ENCODE results near the gene CDHR3.

Gene CDHR3

DNA sequence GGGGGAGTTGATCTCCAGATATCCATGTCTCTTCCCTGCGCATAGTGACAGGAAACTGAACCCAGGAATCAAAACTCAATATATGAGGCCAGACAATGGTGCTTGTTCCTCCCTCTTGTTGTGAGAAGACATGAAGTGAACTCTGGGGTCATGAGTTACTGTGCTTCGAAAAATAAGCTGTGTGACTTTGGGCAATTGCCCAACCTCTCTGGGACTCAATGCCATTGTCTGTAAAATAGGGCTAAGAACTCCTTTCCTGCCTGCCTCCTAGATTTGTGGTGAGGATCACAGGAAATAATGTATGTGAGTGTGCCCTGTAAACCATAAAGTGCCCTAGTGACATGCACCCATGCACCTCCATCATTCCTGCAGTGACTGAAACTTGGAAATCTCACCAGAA is 100.6 kb downstream of the CDHR3 start:
- TF ChIP-seq CTCF (IDR thresholded peaks at IDR 0.05; ENCODE audit: control insufficient read depth, extremely low read depth, insufficient read depth): no peak
- DNase-seq (ENCODE audit: low read depth): no peak
- H3K4me3 ChIP-seq (ENCODE audit: low read depth, low read length): no peak overlapping the region

DNA sequence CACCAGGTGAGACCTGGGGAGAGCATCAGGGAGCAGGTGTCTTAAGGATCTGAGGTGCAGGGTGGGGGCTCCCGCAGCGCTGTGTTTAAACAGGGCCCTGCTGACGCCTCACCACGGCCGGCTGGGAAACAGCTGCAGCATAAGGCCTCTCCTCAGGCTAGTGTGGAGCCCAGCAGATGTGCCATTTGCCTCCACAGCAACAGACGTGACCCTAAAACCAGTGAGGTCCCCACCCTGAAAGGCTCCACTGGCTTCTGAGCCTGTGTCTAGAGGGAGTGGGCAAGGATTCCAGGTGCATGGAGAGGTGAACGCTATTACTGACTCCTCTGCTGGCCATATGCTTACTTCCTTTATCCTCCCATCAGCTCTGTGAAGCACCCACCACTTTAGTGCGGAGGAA is 101.3 kb downstream of the CDHR3 start:
- no peak for DNase-seq (ENCODE audit: low read depth)
- no peak overlapping the region for H3K4me3 ChIP-seq (ENCODE audit: low read depth, low read length)
- TF ChIP-seq CTCF (IDR thresholded peaks at IDR 0.05; ENCODE audit: control insufficient read depth, extremely low read depth, insufficient read depth): no peak

DNA sequence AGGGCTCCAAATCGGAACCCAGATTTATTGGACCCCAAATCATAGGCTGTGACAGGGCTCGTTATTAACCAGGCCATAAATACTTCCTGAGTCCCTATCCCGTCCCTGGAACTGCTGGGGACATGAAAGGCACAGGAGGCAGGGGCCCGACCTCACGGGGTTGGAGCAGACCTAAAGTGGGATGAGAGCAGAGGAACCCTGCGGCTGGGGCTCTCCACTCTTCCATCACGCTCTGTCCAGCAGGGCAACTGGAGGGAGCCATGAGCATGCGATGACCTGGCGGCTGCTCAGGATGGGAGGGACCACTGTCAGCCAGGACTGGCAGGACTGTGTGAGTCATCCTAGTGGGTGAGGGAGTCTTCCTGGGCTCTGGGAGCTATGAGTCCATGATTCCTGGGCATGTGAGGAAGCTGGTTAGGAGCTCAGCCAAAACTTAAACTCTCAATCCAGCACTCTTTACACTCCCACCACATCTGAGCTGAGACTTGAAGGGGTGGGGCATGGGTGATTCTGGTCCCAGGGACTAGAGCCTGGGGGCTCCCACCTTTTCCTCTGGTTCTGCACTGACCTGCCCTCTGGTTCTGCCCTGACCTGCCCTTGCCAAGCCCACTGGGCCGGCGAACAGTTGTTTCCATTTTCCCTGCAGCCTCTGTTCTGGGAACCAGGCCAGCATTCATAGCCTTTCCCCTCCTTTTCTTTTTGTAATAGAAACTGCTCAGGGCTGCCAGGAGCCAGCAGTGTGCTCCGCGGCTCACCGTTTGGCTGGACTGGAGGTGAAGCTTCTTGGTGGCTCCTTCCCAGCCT is 101.9 kb downstream of the CDHR3 start:
- no peak for DNase-seq (ENCODE audit: low read depth)
- no peak overlapping the region for H3K4me3 ChIP-seq (ENCODE audit: low read depth, low read length)
- TF ChIP-seq CTCF (IDR thresholded peaks at IDR 0.05; ENCODE audit: control insufficient read depth, extremely low read depth, insufficient read depth): no peak

DNA sequence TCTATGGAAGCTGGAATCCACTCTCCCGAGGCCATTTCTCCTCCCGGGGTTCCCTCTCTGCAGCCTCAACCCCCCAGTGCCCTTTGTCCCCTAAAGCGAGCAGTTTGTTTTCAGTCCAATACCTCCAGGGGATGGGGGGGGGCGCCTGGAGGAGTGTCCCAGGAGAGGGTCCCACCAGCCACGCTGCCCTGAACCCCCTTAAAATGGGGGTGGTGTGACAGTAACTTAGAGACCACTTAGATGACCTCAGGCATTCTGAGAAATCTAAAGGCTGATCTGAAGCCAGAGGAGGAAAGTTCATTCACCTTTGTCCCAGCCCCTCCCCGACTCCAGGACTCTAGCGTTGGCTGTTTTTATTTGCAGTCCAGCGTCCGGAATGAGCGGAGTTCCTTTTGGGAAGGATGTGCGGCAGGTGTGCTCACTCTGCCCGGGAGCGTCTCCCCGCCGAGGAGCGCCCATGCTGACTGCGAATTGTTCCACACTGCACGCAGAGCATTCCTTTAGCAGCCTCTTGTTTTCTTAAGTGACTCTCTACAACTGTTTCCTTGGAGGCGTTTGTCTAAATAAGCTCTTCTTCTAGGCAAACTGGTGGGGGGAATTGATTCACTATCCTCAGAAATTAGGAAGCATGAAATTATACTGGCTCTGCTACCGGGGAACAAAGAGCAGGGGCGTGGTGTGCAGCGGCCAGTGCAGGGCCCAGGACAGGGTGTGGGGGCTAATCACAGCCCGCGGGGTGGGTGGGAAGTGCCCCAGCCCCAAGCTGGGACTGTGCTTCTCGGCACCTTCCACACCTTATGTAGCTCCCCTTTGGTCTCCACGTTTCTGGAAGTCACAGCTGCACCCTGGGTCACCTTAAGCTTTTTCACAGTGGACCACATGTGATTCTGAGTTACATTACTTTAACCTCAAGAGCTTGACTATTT is 102.8 kb downstream of the CDHR3 start:
- no peak for DNase-seq (ENCODE audit: low read depth)
- no peak for TF ChIP-seq CTCF (IDR thresholded peaks at IDR 0.05; ENCODE audit: control insufficient read depth, extremely low read depth, insufficient read depth)
- H3K4me3 ChIP-seq (ENCODE audit: low read depth, low read length): no peak overlapping the region

DNA sequence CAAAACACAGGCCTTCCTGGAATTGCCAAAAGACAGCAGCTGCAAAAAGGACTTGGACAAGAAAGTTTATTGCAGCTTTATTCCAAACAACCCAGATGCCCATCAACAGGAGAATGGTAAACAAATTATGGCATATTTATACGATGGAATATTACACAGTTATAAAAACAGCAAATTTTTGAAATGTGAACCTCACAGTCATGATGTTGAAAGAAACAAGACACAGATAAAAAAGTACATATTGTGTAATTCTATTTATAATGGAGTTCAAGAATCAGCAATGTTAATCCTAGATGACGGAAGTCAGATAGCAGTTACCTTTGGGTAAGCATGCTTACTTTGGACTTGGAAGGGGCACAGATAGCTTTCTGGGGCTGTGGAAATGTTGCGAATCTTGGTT is 104.6 kb downstream of the CDHR3 start:
- TF ChIP-seq CTCF (IDR thresholded peaks at IDR 0.05; ENCODE audit: control insufficient read depth, extremely low read depth, insufficient read depth): no peak
- DNase-seq (ENCODE audit: low read depth): no peak
- H3K4me3 ChIP-seq (ENCODE audit: low read depth, low read length): no peak overlapping the region

DNA sequence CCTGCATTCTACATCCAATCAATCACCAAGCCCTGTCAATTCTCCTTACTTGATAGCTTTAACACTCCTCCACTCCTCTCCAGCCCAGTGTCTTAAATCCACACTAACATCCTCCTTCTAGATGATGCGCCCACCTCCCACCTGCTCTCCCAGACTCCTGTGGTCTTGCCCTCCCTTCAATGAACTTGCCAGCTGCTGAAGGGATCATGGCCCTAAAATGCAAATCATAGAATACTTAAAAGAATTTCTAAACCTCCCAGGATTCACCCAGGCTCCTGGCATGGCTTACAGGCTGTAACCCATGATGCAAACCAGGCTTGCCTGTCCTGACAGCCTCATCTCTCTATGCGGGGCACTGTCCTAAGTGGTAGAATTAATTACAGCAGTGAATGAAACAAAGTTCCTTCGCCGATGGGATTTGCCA is 105.5 kb downstream of the CDHR3 start:
- no peak for TF ChIP-seq CTCF (IDR thresholded peaks at IDR 0.05; ENCODE audit: control insufficient read depth, extremely low read depth, insufficient read depth)

More for the DNA sequence above, 105.5 kb downstream of the CDHR3 start:
- no peak for DNase-seq (ENCODE audit: low read depth)
- H3K4me3 ChIP-seq (ENCODE audit: low read depth, low read length): no peak overlapping the region
